SIG-M5 treated with dmso at 0.1 percent for 504 hours (cell line): ENCODE results near the gene RAB9A.
"Not testable (repeated sequence)": the region's sequence is repeated elsewhere in the genome, so short reads cannot be mapped to it uniquely, and the experiment has no call there.

Source experiments
- DNase-seq: peaks from one replicate; lab custom pipeline; 2025; ENCODE audit not compliant: unreplicated experiment; lab: John Stamatoyannopoulos, UW

Gene RAB9A

GRCh38 chrX:13699183-13699826, 10.4 kb downstream of the RAB9A start:
- DNase-seq = no peak

DNA sequence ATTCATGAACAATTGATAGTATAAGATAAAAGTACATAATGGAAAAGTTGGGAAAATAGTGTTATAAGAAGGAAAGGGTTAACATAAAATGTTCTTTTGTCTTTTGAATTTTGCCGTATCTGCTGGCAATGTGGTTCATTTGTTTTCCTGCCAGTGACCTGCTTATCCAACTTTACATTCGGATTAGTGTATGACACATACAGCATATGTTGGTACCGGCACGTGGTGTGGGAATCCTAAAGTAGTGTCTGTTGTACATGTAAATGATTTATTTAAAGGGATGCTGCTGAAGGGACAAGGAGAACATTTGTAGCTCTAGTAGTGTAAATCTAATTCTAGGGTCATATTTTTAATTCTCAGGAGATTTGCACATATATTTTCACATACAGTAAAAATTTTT, 11.5 kb downstream of the RAB9A start:
- DNase-seq = no peak

GRCh38 chrX:13702111-13702789, 13.3 kb downstream of the RAB9A start:
- DNase-seq = no peak

- DNase-seq = no peak
These were observed 14.2 kb downstream of the RAB9A start for GRCh38 chrX:13703135-13703534.

DNA sequence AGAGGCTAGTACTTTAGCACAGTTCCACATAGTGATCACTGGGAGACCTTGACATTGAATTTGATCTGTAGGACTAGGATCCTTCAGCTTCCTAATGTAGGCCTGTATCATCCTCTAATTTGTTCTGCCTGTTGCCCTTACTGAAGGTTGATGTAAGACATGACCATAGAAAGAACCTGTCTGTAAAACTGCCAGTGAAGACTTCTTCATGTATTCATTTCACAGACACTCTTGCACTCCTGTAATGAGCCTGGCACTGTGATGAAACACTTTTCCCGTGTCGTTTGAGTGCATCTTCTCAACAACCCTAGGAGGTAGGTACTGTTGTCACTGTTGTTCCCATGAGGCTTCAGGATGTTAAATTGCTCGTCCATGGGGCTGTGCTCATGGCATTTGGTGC, 14.7 kb downstream of the RAB9A start:
- no peak for DNase-seq

DNA sequence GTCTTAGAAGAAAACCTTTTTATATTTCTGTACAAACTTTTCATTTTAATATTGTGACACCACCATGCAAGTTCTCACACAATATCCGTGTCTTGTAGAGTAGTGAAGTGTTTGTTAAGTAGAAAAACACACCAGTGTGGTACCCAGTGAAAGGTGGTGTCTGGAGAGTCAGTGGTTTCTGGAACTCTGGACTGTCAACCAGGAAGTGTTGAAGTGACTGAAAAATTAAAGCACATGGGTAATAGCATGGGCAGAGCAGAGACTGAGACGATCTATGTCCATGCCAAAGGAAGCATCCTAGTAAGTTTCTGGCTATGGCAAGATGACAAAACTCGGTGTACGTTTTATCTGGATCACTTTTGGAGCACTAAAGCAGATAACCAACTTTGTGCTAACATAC, 22.2 kb downstream of the RAB9A start:
- DNase-seq = no peak

- DNase-seq = no peak
These were observed 27.5 kb downstream of the RAB9A start for GRCh38 chrX:13716455-13716854.

GRCh38 chrX:13716905-13717304, 28.0 kb downstream of the RAB9A start:
- DNase-seq = no peak

GRCh38 chrX:13717700-13718472, 29.0 kb downstream of the RAB9A start:
- DNase-seq = no peak

DNA sequence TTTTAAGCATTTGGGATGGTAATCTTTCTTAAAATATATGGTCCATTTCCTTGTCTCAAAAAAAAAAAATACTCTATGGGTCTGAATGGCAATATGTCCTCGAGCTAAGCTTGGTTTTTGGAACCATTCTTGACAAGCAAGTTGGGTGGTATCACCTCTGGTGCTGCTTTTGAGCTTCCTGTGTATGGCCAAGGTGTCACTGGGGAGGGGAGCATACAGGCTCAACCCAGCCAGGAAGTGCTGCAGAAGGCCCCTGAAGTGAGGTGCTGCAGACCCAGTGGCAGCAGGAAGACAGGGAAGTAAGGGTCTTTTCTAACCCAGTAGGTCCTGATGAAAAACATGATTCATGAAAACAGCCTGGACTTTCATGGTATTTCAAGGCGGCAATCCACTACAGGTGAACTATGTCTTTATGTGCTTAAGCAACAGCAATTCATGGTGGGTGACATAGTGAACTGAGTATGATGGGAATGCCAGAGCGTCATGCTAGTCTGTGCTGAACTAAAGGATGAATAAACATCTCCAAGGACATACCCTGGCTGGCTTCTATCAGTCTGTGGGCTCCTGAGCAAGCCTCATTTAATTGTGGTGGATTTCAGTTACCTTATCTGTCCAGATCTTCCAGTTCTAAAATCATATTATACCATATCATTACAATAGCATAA, 30.4 kb downstream of the RAB9A start:
- no peak for DNase-seq

GRCh38 chrX:13721371-13721770, 32.4 kb downstream of the RAB9A start:
- DNase-seq = no peak

- DNase-seq = peak; percentile 9
These were observed 33.0 kb downstream of the RAB9A start for GRCh38 chrX:13721819-13722519.

DNA sequence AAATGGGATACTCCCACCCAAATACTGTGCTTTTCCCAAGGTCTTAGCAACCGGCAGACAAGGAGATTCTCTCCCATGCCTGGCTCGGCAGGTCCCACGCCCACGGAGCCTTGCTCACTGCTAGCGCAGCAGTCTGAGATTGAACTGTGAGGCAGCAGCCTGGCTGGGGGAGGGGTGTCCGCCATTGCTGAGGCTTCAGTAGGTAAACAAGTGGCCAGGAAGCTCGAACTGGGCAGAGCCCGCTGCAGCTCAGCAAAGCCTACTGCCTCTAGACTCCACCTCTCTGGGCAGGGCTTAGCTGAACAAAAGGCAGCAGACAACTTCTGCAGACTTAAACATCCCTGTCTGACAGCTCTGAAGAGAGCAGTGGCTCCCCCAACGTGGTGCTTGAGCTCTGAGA, 36.0 kb downstream of the RAB9A start:
- DNase-seq = not testable (repeated sequence)

DNA sequence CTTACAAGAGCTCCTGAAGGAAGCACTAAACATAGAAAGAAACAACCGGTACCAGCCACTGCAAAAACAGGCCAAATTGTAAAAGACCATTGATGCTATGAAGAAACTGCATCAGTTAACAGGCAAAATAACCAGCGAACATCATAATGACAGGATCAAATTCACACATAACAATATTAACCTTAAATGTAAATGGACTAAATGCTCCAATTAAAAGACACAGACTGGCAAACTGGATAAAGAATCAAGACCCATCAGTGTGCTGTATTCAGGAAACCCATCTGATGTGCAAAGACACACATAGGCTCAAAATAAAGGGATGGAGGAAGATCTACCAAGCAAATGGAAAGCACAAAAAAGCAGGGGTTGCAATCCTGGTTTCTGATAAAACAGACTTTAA, 37.7 kb downstream of the RAB9A start:
- not testable (repeated sequence) for DNase-seq

- not testable (repeated sequence) for DNase-seq
These were observed 41.6 kb downstream of the RAB9A start for GRCh38 chrX:13730523-13730922.

GRCh38 chrX:13732246-13733067, 43.5 kb downstream of the RAB9A start:
- DNase-seq = no peak

- no peak for DNase-seq
These were observed 44.6 kb downstream of the RAB9A start for GRCh38 chrX:13733506-13733905.

DNA sequence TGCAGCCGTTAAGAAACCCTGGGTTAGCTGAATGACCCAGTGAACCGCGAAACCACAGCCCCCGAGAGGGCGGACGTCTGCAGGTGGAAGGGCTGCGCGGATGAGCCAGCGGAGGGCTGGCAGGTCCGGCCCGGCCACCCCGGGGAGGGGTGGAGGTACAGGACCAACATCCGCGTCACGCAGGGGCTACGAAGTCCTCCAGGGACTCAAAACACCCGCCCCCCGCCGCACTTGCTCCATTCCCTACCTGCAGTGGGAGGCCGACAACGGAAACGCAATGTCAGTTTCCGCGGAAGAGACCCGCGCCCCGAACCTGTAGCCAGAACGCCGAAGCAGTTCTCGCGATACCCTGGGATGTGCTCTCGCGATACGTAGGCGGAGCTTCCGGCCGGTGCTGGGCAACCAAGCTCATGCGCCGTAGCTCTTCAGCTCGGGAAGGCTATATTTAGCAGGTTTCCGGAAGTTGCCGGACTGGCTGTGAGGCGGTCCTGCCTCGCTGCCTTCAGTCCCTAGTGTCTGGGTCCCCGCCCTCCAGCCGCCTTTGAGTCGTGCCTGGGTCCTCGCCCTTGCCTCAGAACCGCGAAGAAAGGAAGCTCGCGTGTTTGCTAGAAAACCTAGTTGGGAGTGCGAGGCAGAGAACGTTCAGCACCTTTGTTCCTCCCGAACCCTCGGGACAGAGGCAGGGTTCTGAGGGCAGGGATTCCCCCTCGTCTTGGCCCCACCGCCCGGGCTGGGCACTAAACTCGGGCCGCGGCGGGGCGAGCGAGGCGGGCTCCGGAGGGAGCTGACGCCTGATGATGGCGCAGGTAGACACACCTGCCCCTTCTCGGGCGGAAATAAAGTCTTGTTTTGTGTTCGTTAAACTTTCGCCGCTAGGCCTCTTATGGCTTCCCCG, 45.6 kb downstream of the RAB9A start, which contains the start of the genes OFD1 and TRAPPC2:
Gene OFD1, plus strand, starts transcription at position 471 of the 895 bp plus-strand sequence. Its CDS starts 324 bp downstream, at position 795.
Gene TRAPPC2, minus strand, starts transcription at position 343 of the 895 bp plus-strand sequence. CDS start 14,657 bp downstream, outside the sequence.
- DNase-seq = peak; percentile 91

- DNase-seq = no peak
These were observed 52.8 kb downstream of the RAB9A start for GRCh38 chrX:13741695-13742094.
